HG02759 (cell line): ENCODE data around the gene SPINK1.
"Not testable (repeated sequence)": the region's sequence is repeated elsewhere in the genome, so short reads cannot be mapped to it uniquely, and the experiment has no call there.

Experiments
- ATAC-seq: cut with Tn5 transposase; IDR thresholded peaks from one replicate; pipeline ENCODE4 v1.9.1; 2021; ENCODE audit warnings: mild to moderate bottlenecking, moderate library complexity; ENCODE audit not compliant: unreplicated experiment

The SPINK1 gene

GRCh38 chr5:147854894-147855773 is 23.7 kb upstream of the SPINK1 start:
- ATAC-seq: no peak

GRCh38 chr5:147854331-147854730 is 22.9 kb upstream of the SPINK1 start:
- no peak for ATAC-seq

DNA sequence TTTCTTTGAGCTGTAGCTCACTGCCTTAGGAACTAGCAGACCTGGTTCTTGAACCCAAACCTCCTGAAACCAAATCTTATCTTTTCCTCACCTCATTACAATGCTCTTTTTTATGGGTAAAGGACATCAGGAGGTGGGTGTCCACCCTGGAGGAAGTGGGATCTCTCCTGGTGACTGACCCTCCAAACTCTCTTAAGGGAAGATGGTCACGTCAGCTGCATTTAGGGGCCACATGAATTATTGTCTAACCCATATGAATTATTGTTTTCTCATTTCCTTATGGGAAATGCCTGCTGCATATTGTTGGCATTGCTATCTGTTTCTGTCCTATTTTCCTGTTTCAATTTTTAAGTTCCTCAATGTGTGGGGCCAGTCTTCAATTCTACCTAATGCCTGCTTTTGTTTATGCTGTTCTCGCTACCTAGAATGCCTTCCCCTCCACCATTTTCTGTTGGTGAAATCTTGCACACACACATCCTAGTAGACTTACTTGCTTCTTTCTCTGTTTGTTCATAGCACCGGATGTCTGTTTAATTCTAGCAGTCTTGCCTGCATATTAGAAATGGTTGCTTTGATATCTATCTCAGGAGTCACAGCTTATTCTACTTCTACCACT is 22.0 kb upstream of the SPINK1 start:
- no peak for ATAC-seq

- ATAC-seq: no peak
Observed at GRCh38 chr5:147852365-147852764, 20.9 kb upstream of the SPINK1 start.

- ATAC-seq: no peak
Observed at GRCh38 chr5:147851578-147851977, 20.1 kb upstream of the SPINK1 start.

DNA sequence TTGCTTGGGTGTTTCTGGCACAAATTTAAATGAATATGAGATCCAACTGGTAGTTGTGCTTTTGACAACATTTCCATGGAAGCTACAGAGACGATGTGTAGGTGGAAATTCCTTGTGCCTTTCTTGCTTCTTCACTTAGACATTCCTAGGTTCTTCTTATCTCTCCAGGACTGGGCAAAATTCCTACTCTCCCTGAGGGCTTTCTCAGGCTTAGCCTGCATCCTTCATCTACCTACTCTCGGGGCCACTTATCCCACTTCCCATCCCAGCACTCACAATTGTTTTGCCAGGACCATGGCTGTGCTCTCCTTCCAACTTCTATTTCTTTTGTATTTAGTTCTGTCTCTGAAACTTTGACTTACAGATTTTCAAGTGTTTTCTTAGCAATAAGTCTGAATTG is 17.8 kb upstream of the SPINK1 start:
- ATAC-seq: no peak

GRCh38 chr5:147845618-147846017 is 14.1 kb upstream of the SPINK1 start:
- no peak for ATAC-seq

- ATAC-seq: no peak
Observed at GRCh38 chr5:147844846-147845245, 13.4 kb upstream of the SPINK1 start.

- no peak for ATAC-seq
Observed at GRCh38 chr5:147842869-147843268, 11.4 kb upstream of the SPINK1 start.

- no peak for ATAC-seq
Observed at GRCh38 chr5:147836439-147836838, 5.0 kb upstream of the SPINK1 start.

DNA sequence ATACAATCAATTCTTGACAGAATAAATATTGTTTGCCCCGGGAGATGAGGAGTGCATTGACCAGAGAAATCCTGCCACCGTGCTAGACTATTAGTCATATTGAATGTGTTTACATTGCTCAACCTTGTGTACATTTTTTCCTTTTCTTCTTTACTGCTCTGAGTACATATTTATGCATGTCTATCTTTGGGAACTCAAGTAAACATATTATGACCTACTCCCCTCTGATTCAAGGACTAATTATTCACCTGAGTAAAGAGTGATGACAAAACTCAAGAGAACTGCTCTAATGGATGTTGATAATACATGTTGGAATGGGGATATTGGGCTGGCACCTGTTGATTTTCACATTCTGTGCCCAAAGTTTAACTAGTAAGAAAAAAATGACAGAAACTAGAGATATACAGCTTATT is 3.9 kb upstream of the SPINK1 start:
- no peak for ATAC-seq

- ATAC-seq: no peak
Observed at GRCh38 chr5:147832541-147832940, 1.1 kb upstream of the SPINK1 start.

- no peak for ATAC-seq
Observed at GRCh38 chr5:147830035-147830434, 1.4 kb downstream of the SPINK1 start.

DNA sequence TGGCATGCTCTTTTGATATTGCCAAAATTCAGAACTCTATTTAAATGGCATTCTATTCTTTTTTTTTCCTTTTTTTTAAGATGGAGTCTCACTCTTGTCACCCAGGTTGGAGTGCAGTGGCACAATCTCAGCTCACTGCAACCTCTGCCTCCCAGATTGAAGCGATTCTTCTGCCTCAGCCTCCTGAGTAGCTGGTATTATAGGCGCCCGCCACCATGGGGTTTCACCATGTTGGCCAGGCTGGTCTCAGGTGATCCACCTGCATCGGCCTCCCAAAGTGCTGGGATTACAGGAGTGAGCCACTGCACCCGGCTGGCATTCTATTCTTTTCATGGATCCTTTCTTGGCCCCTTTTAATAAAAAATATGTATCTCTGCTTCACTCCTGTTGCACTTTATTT is 4.5 kb downstream of the SPINK1 start:
- not testable (repeated sequence) for ATAC-seq

- ATAC-seq: no peak
Observed at GRCh38 chr5:147826361-147826760, 5.1 kb downstream of the SPINK1 start.

DNA sequence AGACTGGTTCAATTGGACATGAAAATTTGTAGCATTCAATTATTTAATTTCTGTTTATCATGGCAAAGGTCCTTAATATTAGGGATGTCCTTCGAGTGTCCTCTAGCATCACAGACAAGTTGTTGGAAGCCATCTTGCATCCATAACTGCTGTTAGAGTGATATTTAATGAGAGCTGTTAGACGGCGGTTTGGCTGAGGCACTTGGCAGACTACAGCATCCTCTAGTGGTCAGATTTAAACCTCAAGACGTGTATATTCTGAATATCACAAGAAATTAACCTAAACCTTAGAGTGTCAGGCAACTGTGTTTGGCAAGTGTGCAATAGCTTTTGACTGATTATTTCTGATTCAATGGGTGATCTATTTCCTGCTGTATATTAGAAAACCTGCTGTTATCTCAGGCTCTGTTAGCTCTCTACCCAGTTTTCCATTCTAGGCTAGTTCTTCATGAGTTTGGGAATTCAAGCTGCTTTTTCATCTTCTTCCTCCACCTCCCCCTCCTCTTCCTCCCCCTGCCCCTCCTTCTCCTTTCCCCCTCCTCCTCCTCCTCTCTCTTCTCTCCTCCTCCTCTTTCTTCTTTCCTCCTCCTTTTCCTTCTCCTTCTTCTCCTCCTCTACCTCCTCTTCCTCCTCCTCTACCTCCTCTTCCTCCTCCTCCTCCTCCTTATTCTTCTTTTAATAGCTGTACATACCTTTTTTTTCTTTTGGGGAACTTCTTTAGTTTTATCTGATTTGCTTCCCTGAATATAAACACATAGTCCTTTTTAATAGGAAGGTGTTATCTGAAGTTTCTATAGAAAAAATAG is 8.6 kb downstream of the SPINK1 start:
- ATAC-seq: peak; percentile 94

- ATAC-seq: peak; percentile 6
Observed at GRCh38 chr5:147822222-147822621, 9.2 kb downstream of the SPINK1 start.

- no peak for ATAC-seq
Observed at GRCh38 chr5:147821766-147822165, 9.7 kb downstream of the SPINK1 start.

- no peak for ATAC-seq
Observed at GRCh38 chr5:147819261-147819770, 12.2 kb downstream of the SPINK1 start.

DNA sequence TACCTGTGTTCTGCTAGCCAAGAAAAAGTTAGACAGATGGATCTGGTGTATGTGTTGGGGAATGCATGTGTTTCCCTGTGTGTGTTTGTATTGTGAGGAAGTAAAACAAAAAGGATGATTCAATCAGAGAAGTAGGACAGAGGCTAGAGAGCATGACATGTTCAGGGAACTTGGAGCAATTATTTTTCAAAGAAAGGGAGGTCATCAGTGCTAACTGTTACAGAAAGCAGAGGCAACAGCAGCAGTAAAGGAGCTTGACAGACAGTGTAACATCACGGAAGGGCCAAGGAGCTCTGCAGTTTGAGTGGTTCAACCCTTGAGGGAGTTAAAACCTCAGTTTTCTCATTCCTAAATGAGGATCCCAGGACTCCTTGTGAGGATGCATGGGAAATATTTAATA is 13.2 kb downstream of the SPINK1 start:
- no peak for ATAC-seq

DNA sequence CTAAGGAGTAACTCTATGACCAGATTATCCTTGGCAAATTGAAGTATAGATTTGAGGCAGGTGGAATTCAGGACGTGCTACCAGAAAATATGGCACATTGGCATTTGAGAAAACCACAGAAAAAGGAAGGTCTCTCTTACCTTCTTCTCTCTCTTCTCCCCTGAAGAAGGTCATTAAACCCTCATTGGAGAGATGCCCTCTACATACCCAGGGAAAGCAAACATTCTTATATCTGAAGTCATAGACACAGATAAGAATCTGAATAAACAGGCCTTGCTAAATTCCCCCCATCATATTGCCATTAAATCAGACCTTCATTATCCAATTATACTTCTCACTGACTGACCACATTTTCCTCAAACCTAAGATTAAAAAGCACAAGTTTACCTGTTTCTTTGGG is 17.8 kb downstream of the SPINK1 start:
- ATAC-seq: no peak
